ENCODE results near the gene SLC8A1.

The SLC8A1 gene

DNA sequence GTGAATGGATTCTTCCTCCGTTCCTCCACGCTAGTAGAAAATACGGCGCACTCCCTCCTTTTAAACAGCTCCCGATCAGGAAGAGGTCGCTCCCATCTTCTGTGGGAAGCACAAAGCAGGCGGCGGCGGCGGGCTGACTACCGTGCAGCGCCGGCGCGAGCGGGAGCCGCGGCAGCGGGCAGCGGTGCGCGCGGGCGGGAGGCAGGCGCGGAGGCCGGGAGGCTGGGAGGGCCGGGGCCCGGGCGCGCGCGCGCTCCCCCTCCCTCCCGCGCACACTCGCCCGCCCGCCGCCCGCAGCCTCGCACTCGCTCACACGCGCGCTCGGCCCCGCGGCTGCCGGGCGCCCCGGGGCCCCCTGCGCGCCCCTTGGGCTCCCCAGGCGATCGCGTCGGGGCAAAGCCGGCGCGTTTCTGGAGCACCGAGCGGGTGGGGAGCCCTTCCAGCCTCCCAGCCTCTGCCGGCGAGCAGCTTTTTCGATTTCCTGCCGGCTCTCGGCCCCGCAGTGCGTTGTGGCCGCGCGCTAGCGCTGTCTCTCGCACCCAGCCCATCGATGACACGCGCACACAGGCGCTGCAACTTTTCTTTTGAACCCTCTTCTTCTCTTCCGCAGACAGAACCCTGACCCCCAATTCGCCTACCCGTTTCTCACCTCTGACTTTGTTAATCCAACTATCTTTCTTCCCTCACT lies at the start of gene SLC8A1:
Gene SLC8A1 (minus strand): TSS at position 173 of the 688 bp plus-strand sequence.
- DNase-seq (ENCODE audit: low read depth in 2 of 2): no peak

DNA sequence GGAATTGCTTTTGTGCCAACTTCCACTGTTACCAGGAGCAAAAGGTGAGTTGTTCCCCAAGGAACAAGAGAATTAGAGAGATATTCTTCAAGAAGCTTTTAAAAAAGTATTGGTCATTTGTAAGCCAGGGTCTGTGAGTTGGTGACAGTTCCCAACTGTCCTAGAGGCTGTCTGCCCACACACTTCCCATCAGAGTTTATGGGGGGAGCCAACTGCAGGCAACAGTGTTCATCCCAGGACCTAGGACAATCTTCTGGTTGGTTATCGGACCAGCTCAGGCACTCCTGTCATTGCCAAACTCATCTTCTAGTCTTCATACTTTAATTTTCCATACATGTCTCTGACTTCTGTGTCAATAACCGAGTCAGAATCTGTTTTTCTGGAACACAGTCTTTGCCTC lies 47.5 kb upstream of the SLC8A1 start:
- DNase-seq (ENCODE audit: low read depth in 2 of 2): no peak

DNA sequence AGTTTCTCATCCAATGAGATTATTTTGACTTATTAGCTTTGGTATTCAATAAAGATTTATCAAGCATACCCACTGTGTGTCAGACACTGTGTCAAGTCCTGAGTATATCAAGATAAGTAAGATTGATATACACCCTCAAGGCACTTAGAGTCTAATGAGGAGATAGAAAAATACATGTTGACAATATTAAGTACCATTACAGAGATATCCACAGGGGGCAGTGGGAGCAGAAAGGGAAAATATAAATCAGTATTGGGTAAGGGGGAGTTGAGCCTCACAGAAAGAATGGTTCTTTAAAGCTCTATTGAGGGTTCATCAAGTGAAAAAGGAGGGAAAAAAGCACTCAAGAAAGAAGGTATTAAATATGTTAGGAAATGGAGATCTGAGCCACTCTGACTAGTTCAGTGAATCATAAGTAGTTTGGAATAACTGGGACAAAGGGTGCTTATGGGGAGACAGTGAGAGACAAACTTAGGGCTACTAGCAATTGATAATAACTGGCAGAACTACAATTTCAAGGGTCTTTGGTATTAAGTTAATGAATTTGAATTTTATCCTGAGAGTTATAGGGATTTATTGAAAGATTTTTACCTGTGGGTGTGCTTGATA lies 45.5 kb upstream of the SLC8A1 start:
- no peak for DNase-seq (ENCODE audit: low read depth in 2 of 2)

DNA sequence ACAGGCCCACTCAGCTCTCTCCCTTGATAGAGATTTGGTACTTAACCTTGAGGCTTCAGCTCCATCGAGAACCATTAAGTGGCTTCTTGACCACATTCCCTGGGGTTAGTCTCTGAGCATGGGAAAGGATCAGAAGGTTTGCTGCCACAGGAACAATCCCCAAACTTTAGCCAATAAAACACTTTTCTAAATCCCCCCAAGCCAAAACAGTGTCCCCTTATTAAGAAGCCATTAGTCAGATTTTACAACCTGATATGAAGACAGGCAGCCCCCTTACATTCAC lies 37.7 kb upstream of the SLC8A1 start:
- no peak for DNase-seq (ENCODE audit: low read depth in 2 of 2)

DNA sequence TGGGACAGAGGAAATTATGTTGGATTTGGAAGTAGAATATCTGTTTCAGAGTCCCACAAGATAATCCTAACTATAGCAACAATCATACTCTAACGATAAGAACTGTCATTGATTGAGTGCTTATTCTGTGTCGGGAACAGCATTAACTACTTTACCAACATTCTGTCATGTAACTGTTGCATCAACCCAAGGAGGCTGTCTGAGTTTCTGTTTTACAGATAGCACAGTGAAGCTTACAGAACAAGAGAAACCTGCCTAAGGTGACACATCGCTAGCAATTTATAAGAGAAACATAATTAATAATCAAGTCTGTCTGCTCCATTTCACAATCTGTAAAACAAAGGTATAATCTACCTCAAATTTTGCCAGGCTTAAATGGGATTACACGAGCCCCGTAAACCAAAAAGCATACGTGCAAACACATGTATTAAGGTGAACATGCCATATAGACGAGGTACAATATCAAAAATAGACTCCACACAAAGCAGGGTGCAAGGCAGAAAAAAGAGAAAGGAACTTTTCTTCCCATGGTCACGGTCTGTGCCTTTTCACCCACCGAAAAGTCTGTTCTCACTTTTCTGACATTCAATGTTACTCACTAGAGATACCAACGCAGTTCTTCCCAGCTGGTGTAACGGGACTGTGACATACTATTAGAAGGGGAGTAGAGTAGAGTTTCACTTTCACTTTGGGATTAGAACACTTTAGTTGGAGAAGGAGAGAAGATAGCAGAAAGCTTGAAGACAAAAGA lies 37.2 kb upstream of the SLC8A1 start:
- no peak for DNase-seq (ENCODE audit: low read depth in 2 of 2)

DNA sequence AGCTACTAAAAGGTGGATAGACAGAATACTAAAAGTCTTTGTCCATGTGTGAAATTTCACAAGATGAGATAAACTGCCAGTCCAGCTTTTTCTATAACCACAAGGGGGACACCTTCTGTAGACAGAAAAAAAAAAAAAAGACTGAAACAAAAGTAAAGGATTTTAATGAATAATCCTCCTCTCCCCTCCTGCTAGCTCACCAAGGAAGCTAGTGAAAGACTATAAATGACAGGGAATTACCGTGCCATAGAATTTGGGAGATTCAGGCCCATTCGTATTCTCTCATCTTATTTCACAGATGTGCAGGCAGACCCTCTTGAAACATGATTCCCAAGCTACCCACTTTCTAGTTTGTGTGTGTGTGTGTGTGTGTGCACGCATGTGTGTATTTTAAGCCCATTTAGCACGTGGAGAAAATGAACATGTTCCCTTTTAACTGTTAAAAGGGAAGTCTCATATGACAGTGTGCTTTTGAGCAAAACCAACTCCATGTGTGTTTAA lies 36.3 kb upstream of the SLC8A1 start:
- no peak for DNase-seq (ENCODE audit: low read depth in 2 of 2)

DNA sequence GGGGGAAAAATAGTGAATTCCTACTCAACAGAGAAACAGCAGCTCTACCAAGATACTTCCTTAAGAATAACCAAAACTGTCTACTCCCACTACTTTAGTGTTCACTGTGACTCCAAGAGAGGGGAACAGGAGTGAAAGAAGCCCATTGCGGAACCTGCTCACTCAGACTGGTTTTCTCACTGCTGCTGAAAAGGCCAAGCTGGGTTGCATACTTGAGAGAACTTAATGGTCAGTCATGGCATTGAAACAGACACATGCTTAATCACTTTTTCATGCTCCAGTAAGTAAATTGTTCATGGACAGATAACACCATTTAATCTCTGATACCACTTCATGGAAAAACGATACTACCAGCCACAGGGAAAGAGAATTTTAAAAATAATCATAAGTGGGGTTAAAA lies 35.7 kb upstream of the SLC8A1 start:
- no peak for DNase-seq (ENCODE audit: low read depth in 2 of 2)

DNA sequence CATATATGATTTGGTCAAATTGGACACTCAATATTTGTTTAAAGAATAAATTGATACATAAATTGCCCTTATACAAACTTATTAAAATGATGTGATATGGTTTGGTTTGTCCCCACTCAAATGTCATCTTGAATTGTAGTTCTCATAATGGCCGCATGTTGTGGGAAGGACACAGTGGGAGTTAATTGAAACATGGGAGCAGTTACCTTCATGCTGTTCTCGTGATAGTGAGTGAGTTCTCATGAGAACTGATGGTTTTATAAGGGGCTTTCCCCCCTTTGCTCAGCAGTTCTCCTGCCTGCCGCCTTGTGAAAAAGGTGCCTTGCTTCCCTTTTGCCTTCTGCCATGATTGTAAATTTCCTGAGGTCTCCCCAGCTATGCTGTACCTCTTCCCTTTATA lies 34.0 kb upstream of the SLC8A1 start:
- no peak for DNase-seq (ENCODE audit: low read depth in 2 of 2)

DNA sequence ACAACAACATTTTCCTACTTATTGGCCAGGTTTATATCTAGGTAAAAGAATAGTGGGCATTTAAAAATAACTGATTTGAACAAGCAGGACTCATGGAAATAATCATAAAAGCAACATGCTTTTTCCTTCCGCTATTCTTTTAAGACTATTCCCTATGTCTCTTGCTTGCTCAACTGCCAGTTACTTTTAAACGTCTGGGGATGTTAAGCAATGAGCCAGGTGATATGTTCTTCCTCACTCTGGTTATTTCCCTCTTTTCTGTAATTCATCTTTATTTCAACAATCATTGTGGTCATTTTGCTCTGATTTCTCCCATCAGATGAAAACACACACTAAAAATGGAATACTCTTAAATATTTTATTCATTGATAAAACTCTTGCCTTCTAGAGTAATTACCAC lies 33.4 kb upstream of the SLC8A1 start:
- DNase-seq (ENCODE audit: low read depth in 2 of 2): no peak

DNA sequence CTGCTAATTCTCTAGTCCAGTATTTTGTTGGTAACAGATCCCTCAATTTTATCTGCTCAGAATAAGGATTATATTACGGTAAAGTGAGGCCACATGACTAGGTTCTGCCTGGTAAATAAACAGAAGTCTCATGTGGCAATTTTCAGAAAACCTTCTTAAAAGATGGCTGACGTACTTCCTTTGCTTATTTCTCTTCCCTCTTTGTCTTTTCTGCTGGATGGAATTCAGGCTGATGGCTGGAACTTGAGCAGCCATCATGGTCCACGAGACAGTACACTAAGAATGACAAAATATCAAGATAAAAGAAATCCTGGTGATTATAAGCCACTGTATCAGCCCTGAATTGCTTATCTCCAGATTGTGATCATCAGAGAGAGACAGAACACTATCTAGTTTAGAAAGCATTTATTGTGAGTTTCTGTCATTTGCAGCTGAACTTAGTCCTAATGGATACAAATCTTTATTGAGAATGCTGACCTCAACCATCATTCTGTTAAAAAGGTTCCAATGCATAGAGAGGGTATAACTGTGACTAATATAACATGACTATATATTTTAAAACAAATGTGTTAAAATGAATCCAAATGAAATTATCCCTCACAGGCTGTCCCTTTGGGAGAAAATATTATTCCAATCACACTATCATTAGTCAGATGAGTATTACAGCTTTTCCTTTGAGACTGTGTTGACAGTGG lies 31.8 kb upstream of the SLC8A1 start:
- DNase-seq (ENCODE audit: low read depth in 2 of 2): no peak

DNA sequence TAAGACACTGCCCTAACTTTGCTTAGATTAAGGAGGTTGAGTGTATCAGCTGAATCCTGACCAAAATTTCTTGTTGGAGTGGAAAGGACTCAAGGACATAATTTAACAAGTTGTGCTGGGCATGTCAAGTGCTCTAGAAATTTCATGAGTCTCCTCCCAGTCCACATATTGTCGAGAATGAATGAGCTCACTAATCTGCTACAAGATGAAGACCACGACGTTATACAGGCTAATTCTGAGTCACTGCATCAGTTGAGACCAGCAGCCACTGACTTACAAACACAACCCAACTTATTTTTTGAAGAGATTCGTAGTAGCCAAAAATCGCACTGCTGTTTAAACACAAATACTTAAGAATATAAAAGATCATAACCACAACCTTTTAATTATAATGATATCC lies 28.7 kb upstream of the SLC8A1 start:
- no peak for DNase-seq (ENCODE audit: low read depth in 2 of 2)

DNA sequence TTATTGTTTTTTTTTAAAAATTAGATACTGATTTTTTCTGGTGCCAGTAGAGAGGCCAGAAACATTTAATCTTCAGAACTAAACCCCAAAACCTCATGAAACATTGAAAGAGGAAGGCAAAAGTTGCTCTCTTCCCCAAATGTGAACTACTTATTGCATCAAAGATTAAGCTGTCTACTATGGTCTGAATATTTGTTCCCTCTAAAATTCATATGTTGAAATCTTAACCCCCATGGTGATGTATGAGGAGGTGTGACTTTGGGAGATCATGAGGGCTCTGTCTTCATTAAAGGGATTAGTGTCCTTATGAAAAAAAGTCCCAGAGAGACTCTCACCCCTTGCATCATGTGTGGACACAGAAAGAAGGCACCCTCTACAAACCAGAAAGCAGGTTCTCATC lies 28.2 kb upstream of the SLC8A1 start:
- no peak for DNase-seq (ENCODE audit: low read depth in 2 of 2)

DNA sequence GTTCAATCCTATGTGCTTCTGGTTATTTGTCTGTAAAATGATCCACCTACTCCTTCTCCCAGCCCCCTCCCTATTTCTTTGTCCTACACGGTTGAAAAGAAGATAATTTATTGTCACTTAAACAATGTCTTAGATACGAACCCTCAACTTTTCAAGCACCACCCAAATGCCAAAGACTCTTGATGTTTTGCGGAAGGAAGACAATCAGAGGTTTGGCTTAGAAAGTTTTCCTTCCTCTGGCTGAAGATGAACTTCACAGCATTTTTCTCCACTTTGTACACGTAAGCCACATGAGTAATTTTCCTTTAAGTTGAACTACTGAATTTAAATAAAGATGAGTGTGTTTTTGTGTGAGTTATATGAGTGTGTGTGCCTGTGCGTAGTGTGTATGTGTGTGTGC lies 25.5 kb upstream of the SLC8A1 start:
- no peak for DNase-seq (ENCODE audit: low read depth in 2 of 2)

DNA sequence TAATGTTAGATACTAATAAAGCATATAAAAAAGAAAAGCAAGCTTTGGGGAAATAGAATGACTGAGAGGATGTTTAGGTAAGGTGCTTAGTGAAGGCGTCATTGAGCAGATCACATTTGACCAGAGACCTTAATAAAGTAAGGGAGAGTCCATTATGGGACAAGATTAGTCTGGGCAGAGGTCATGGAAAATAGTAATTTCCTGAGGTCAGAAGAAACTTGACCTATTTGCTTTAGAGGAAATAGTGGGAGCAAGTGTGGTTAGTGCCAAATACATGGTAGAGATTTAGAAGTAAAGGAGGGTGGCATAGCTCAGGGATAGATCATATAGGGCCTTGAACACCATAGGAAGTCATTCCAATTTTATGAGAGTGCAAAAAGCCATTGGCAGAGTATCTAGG lies 24.5 kb upstream of the SLC8A1 start:
- DNase-seq (ENCODE audit: low read depth in 2 of 2): no peak

DNA sequence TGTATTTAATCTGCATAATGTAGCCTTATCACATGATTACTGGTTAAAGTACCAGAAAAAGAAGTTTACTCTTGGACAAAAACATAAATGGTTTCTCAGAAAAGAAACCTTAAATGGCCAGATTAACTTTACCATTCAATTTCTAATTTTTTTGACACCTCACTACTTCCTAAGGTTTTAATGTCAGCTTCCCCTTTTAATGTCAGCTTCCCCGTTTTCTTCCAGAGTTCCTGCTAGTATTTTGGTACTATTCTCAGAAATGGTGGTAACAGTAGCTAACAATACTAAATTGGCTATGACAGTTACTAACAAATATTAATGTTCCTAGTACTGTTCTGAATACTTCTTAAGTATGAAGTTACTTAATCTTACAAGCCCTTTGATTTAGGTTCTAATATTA lies 22.4 kb upstream of the SLC8A1 start:
- DNase-seq (ENCODE audit: low read depth in 2 of 2): no peak

DNA sequence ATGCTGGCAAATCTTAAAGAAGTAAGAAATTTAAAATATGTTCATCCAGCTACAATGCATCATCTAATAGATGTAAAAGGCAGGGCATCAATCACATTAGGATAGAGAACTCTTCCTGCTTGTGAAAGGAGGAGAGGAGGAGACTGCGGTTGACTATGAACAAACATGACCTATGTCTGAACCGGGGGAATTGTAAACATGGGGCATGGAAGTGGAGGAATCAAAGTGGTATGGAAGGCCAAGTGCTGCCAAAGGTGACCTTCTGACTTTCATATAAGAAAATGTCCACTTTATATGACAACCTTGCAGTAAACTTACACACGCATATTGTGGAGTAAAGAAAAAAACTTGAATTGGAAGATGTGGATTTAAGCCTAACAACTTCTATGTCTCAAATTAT lies 20.0 kb upstream of the SLC8A1 start:
- no peak for DNase-seq (ENCODE audit: low read depth in 2 of 2)

DNA sequence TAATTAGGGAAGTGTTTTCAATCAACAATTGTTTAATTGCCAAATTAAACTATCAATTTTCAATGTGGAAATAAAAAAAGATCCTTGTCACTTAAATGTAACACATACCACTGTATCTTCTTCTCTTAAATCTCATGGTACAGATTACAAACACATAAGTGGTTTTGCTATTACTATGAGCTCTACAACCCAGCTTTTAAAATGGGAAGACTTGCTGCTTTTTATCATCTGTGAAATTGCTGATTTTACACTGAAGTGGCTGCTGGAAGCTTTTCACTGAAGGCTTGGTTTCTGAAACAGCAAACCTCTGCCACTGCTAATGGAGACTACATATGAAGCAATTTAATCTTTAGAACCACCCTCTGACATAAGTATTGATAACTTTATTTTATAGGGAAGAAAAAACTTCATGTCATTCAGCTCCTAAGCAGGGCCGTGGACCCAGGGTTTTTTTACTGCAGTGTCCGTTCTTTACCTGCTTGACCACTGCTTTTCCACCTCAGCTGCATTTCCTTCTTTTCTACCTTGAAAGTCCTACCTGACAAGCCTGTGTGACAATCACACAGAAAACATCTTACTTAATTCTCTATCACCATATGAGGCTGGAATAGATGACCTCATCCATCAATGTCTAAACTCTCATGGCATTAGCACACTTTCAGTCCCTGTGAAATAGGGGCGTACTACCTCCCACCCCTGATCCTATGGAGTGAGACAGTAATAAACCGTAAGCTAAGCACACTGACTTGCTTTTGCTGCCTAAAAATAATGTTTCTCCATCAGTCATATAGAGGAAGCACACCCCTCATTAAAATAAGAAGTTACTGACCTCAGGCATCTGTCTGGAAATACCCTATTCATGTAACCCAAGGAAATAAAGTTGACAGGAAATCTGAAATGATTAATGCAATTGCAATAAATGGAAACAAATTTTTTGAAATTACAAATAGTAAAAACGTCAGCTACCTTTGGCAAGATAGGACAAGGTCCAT lies 19.2 kb upstream of the SLC8A1 start:
- DNase-seq (ENCODE audit: low read depth in 2 of 2): no peak

DNA sequence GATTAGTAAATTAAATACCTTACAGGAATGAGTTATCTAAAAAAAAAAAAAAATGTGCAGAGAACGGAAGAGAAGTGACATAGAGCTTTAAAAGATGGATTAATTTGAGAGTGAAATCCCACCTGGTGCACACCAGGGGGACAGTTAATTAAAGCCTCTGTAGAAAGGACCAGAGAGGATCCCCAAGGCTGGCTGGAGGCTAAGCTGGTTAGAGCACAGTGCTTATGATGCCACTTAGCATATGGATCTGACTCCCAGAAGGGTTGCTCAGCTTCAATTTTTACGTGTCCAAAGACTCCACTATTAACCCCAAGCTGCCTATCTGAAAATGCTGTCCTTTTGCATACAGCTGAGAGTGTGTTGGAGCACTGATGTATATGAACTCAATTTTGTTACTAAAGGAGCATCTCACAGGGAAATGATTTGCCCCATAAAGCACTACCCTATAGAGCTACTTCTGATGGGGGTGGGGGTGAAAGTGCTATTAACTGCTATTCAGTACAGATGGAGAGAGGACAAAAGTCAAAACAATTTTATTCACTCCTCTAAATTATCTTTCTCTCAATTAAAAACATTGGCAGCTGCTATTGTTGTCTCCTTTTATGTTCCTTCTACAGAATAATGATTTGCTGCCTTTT lies 15.2 kb upstream of the SLC8A1 start:
- no peak for DNase-seq (ENCODE audit: low read depth in 2 of 2)

DNA sequence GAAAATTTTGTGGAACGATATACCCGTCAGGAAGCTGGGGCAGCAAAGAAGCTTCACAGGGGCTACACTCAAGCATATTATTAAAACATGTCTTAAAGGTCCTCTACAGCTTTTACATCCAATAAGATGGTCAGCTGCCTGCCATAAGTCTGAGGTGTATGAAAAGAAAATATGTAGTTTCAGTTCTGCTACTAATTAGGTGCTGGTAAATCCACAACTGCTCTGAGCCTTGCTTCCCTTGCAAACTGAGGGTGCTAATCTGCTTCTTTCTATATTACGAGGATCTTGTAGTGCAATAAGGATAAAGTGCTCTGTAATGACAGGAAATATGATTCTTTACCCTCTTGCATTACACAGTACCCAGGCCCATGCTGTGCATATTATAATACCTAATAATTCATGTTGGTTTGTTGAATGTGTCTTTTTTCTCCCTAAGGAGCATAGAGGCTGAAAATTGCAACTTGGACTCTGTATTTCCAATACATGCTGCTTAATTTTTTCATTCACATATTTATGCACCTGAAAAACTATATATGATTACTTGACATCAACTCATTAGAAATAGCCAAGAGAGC lies 14.5 kb upstream of the SLC8A1 start:
- DNase-seq (ENCODE audit: low read depth in 2 of 2): no peak

DNA sequence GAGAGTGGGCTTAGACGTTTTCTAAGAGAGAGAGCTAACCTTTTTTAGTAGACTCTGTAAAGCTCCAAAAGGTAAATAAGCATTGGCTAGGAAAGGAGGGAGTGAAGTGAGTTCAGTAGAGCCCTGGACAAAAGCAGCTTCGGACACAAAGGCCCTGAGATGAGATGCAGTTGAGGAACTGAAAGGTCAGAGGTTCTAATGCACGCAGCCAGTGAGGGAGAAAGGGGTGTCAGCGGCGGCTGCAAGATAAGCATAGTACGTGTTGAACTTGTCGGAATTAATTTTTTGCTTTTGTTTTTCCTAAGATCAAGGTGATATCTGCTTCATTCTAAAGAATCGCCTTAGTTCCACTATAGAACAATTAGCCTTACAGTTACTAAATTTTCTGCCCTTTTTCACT lies 11.2 kb upstream of the SLC8A1 start:
- no peak for DNase-seq (ENCODE audit: low read depth in 2 of 2)
